RWPE1 (cell line): ENCODE measurements around the gene ANKRD13A.
"Not testable (repeated sequence)": the region's sequence is repeated elsewhere in the genome, so short reads cannot be mapped to it uniquely, and the experiment has no call there.

Experiments
- CTCF ChIA-PET: fragments of 350-600 bp; sonication (Branson Sonifier 250); formaldehyde crosslinking; extraction: SDS; loops from one replicate; lab custom pipeline; 2021; lab: Yijun Ruan, JAX
- POLR2A ChIA-PET: fragments of 400-600 bp; formaldehyde crosslinking; extraction: SDS; loops from one replicate; lab custom pipeline; 2020; ENCODE audit warnings: antibody characterized with exemption; ENCODE audit not compliant: low non-redundant PET; lab: Yijun Ruan, JAX
- DNase-seq: peaks from one replicate; pipeline ENCODE4 v3.0.0; 2012; ENCODE audit warnings: low spot score
- H3K27ac ChIP-seq: fragments of 450-650 bp; 2 replicates; pipeline ENCODE4 v1.5.1; 2017
- TF ChIP-seq, protein P1 (sequence below): fragments of 450-650 bp; conservative IDR thresholded peaks from 2 replicates; pipeline ENCODE4 v1.5.1; 2017; ENCODE audit warnings: low read depth, mild to moderate bottlenecking

Gene ANKRD13A

DNA sequence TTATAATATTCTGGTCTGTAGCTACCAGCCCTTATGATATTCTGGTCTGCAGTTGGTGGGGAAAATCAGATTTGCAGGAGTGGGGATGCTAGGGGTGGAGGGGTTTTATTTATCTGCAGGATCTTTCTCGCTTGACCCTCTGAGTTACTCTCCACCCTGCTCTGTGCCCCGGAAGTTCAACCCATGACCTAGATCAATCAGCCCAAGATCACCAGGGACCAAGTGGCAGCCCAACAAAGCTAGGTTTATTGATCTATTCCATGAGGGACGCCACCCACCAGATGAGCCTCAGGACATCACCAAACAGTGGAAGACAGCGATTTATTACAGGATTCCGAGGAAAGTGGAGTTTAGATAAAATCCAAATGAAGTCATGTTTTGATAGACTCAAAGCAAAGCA lies 74.9 kb downstream of the ANKRD13A start:
- TF ChIP-seq, protein P1, sequence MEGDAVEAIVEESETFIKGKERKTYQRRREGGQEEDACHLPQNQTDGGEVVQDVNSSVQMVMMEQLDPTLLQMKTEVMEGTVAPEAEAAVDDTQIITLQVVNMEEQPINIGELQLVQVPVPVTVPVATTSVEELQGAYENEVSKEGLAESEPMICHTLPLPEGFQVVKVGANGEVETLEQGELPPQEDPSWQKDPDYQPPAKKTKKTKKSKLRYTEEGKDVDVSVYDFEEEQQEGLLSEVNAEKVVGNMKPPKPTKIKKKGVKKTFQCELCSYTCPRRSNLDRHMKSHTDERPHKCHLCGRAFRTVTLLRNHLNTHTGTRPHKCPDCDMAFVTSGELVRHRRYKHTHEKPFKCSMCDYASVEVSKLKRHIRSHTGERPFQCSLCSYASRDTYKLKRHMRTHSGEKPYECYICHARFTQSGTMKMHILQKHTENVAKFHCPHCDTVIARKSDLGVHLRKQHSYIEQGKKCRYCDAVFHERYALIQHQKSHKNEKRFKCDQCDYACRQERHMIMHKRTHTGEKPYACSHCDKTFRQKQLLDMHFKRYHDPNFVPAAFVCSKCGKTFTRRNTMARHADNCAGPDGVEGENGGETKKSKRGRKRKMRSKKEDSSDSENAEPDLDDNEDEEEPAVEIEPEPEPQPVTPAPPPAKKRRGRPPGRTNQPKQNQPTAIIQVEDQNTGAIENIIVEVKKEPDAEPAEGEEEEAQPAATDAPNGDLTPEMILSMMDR = no peak
- no peak overlapping the region for H3K27ac ChIP-seq
- ChIA-PET POLR2A (no interaction called here), CTCF (interaction anchor here (0.5 kb wide), 1 partner anchor 370 kb away, joined by 4 read pairs; no protein-coding TSS in a partner anchor)
- DNase-seq = no peak

DNA sequence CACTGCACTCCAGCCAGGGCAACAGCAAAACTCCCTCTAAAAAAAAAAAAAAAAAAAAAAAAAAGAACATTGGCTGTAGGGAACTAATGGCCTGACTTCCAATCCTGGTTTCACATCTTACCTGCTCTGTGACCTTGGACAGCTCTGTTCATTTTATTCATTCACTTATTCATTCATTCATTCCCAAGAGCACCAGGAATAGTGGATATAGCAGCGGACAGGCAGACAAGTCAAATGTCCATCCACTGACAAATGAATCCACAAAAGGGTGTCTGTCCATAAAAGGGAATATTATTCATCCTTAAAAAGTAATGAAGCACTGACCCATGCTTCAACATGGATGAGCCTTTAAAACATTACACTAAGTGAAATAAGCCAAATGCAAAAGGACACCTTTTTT lies 76.7 kb downstream of the ANKRD13A start:
- DNase-seq = no peak
- no peak overlapping the region for H3K27ac ChIP-seq
- TF ChIP-seq, protein P1 = no peak
- ChIA-PET POLR2A (no interaction called here), CTCF (no interaction called here)

- CTCF ChIA-PET = no interaction called here
- H3K27ac ChIP-seq = no peak overlapping the region
- POLR2A ChIA-PET = no interaction called here
- DNase-seq = no peak
- TF ChIP-seq, protein P1 = no peak
Measured at GRCh38 chr12:110077800-110078199, 78.6 kb downstream of the ANKRD13A start.

DNA sequence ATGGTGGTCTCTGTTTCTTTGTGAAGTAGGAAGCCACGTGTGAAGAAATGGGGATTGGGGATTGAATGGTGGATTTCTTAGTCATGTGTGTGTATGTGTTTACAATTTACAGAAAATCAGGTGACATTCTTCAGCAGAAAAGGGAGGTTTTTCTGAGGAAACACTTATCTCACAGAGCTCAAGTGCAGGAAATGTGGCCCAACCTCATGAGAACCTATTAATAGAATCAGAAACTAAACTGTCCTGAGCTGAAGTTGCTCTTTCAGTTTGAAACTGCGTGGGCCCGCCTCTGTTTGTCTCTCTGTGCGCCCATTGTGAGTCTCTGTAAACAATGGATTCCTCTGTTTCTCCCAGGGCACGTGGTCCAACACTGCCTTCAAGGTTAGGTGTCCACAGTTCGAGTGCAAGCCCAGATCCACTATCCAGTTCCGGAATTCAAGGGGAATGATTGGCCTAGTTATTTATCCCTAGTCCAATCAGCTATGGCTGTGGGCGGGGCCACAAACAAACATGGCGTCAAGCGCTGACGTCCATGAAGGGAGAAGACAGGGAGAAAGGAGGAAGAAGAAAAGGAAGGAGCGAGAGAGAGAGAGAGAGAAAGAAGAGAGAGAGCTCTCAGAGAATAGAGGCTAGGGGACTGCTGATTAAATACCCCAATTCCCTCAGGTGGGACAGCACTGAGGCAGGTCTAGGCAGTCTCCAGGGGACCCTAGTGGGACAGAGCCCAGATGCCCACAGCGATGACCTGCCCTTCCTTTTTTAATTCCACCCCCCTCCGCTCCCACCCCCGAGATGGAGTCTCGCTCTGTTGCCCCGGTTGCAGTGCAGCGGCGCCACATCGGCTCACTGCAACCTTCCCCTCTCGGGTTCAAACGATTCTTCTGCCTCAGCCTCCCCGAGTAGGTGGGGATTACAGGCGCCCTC lies 80.5 kb downstream of the ANKRD13A start:
- TF ChIP-seq, protein P1 = no peak
- ChIA-PET CTCF (no interaction called here), POLR2A (no interaction called here)
- H3K27ac ChIP-seq = no peak overlapping the region
- DNase-seq = no peak

DNA sequence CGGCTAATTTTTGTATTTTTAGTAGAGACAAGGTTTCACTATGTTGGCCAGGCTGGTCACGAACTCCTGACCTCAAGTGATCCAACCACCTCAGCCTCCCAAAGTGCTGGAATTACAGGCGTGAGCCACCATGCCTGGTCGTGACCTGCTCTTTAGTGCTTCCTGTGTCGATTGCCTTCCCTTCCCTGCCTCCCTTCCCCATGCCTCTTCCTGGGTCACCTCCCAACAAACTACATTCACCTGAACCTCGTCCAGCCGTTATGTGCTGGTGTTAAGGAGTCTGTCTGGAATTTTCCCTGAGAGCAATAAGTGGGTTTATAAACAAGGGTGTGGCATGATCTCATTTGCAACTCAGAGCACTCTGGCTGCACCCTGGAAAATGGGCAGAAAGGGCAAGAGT lies 81.2 kb downstream of the ANKRD13A start:
- ChIA-PET CTCF (no interaction called here), POLR2A (no interaction called here)
- TF ChIP-seq, protein P1 = no peak
- no peak for DNase-seq
- H3K27ac ChIP-seq = no peak overlapping the region

DNA sequence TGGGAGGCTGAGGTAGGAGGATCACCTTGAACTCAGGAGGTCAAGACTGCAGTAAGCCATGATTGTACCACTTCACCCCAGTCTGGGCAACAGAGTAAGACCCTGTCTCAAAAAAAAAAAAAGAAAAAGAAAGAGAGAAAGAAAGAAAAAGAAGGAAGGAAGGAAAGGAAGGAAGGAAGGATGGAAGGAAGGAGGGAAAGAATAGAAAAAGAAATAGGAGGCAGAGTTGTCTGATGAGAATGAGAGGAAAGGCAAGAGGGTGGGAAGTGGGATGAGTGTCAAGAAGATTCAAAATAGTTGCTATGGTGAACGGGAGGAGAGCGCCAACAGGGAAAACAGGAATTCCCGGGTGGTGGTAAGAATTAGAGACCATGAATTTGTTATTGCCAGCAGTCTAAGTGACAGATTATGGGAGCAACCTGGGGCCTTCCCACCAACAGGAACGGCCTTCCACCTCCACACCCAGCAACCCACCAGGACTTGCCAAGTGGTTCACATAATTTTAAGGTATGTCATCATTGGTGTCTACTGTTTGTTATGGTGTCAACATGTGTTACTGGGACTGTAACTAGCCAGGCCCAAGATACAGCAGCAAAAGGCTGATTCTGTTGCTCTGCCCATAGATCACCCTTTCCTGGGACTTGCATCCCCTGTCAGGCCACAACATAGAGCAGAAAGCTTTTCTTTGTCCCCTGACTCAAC lies 85.2 kb downstream of the ANKRD13A start:
- TF ChIP-seq, protein P1 = no peak
- ChIA-PET POLR2A (no interaction called here), CTCF (no interaction called here)
- DNase-seq = no peak
- H3K27ac ChIP-seq = no peak overlapping the region

GRCh38 chr12:110088216-110088615 lies 89.0 kb downstream of the ANKRD13A start:
- CTCF ChIA-PET = interaction anchor here (0.8 kb wide), 1 partner anchor 155 kb away, joined by 4 read pairs; no protein-coding TSS in a partner anchor
- POLR2A ChIA-PET, H3K27ac ChIP-seq, DNase-seq: not testable (repeated sequence)
